ENCODE measurements around the gene DENND5B.

DENND5B gene

GRCh38 chr12:31474751-31475150 is 116.2 kb downstream of the DENND5B start:
- Mint-ChIP-seq H3K9me3 (no peaks in the 10 kb centered on the region), H3K36me3 (ENCODE audit: low read depth) (no peaks in the 10 kb centered on the region), H3K27ac (no peak overlapping the region), H3K4me1 (ENCODE audit: low read depth) (no peaks in the 10 kb centered on the region), H3K4me3 (no peak overlapping the region), H3K27me3 (ENCODE audit: low read depth) (peaks cover 4% of the 10 kb centered on the region)
- DNase-seq (ENCODE audit: low spot score), result no peak

- Mint-ChIP-seq H3K27me3 (ENCODE audit: low read depth) (peaks cover 4% of the 10 kb centered on the region), H3K4me3 (no peak overlapping the region)
Observed at GRCh38 chr12:31471823-31472222, 119.1 kb downstream of the DENND5B start.

GRCh38 chr12:31471051-31471450 is 119.9 kb downstream of the DENND5B start:
- no peaks in the 10 kb centered on the region for H3K36me3 Mint-ChIP-seq (ENCODE audit: low read depth)
- no peaks in the 10 kb centered on the region for H3K9me3 Mint-ChIP-seq
- peaks cover 2% of the 10 kb centered on the region for H3K27me3 Mint-ChIP-seq (ENCODE audit: low read depth)
- H3K4me1 Mint-ChIP-seq (ENCODE audit: low read depth), result no peaks in the 10 kb centered on the region
- H3K4me3 Mint-ChIP-seq, result no peak overlapping the region
- H3K27ac Mint-ChIP-seq, result no peak overlapping the region
- DNase-seq (ENCODE audit: low spot score), result no peak

More at GRCh38 chr12:31471823-31472222, 119.1 kb downstream of the DENND5B start:
- Mint-ChIP-seq H3K9me3 (no peaks in the 10 kb centered on the region), H3K36me3 (ENCODE audit: low read depth) (no peaks in the 10 kb centered on the region), H3K4me1 (ENCODE audit: low read depth) (no peaks in the 10 kb centered on the region), H3K27ac (no peak overlapping the region)
- no peak for DNase-seq (ENCODE audit: low spot score)

- no peaks in the 10 kb centered on the region for H3K9me3 Mint-ChIP-seq
- no peak overlapping the region for H3K4me3 Mint-ChIP-seq
- H3K27ac Mint-ChIP-seq, result no peak overlapping the region
- peaks cover 2% of the 10 kb centered on the region for H3K27me3 Mint-ChIP-seq (ENCODE audit: low read depth)
- no peak for DNase-seq (ENCODE audit: low spot score)
- H3K36me3 Mint-ChIP-seq (ENCODE audit: low read depth), result no peaks in the 10 kb centered on the region
- H3K4me1 Mint-ChIP-seq (ENCODE audit: low read depth), result no peaks in the 10 kb centered on the region
Observed at GRCh38 chr12:31470459-31470858, 120.5 kb downstream of the DENND5B start.

GRCh38 chr12:31466768-31467167 is 124.2 kb downstream of the DENND5B start:
- DNase-seq (ENCODE audit: low spot score), result no peak
- no peaks in the 10 kb centered on the region for H3K4me1 Mint-ChIP-seq (ENCODE audit: low read depth)
- no peak overlapping the region for H3K4me3 Mint-ChIP-seq
- no peaks in the 10 kb centered on the region for H3K9me3 Mint-ChIP-seq
- H3K27me3 Mint-ChIP-seq (ENCODE audit: low read depth), result no peaks in the 10 kb centered on the region
- no peaks in the 10 kb centered on the region for H3K36me3 Mint-ChIP-seq (ENCODE audit: low read depth)
- H3K27ac Mint-ChIP-seq, result no peak overlapping the region

GRCh38 chr12:31465002-31465401 is 125.9 kb downstream of the DENND5B start:
- Mint-ChIP-seq H3K9me3 (no peaks in the 10 kb centered on the region), H3K27me3 (ENCODE audit: low read depth) (peaks cover 2% of the 10 kb centered on the region), H3K4me1 (ENCODE audit: low read depth) (no peaks in the 10 kb centered on the region), H3K36me3 (ENCODE audit: low read depth) (no peaks in the 10 kb centered on the region), H3K27ac (no peak overlapping the region), H3K4me3 (no peak overlapping the region)
- DNase-seq (ENCODE audit: low spot score), result no peak

GRCh38 chr12:31460024-31460423 is 130.9 kb downstream of the DENND5B start:
- Mint-ChIP-seq H3K27me3 (ENCODE audit: low read depth) (peaks cover 2% of the 10 kb centered on the region), H3K9me3 (no peaks in the 10 kb centered on the region), H3K4me3 (no peak overlapping the region), H3K36me3 (ENCODE audit: low read depth) (no peaks in the 10 kb centered on the region), H3K4me1 (ENCODE audit: low read depth) (no peaks in the 10 kb centered on the region), H3K27ac (no peak overlapping the region)
- DNase-seq (ENCODE audit: low spot score), result no peak

- no peaks in the 10 kb centered on the region for H3K4me1 Mint-ChIP-seq (ENCODE audit: low read depth)
- H3K27me3 Mint-ChIP-seq (ENCODE audit: low read depth), result peaks cover 2% of the 10 kb centered on the region
- no peaks in the 10 kb centered on the region for H3K36me3 Mint-ChIP-seq (ENCODE audit: low read depth)
- DNase-seq (ENCODE audit: low spot score), result no peak
- no peaks in the 10 kb centered on the region for H3K9me3 Mint-ChIP-seq
- H3K27ac Mint-ChIP-seq, result no peak overlapping the region
- H3K4me3 Mint-ChIP-seq, result no peak overlapping the region
Observed at GRCh38 chr12:31456562-31456961, 134.4 kb downstream of the DENND5B start.

GRCh38 chr12:31444736-31445135 is 146.2 kb downstream of the DENND5B start:
- Mint-ChIP-seq H3K9me3 (no peaks in the 10 kb centered on the region), H3K4me3 (no peak overlapping the region), H3K36me3 (ENCODE audit: low read depth) (no peaks in the 10 kb centered on the region), H3K27ac (no peak overlapping the region), H3K27me3 (ENCODE audit: low read depth) (no peaks in the 10 kb centered on the region), H3K4me1 (ENCODE audit: low read depth) (no peaks in the 10 kb centered on the region)
- no peak for DNase-seq (ENCODE audit: low spot score)

- Mint-ChIP-seq H3K36me3 (ENCODE audit: low read depth) (no peaks in the 10 kb centered on the region), H3K9me3 (no peaks in the 10 kb centered on the region), H3K4me1 (ENCODE audit: low read depth) (no peaks in the 10 kb centered on the region), H3K27ac (no peak overlapping the region), H3K27me3 (ENCODE audit: low read depth) (no peaks in the 10 kb centered on the region), H3K4me3 (no peak overlapping the region)
- DNase-seq (ENCODE audit: low spot score), result no peak
Observed at GRCh38 chr12:31440586-31440985, 150.3 kb downstream of the DENND5B start.

GRCh38 chr12:31440134-31440533 is 150.8 kb downstream of the DENND5B start:
- Mint-ChIP-seq H3K4me1 (ENCODE audit: low read depth) (no peaks in the 10 kb centered on the region), H3K27ac (no peak overlapping the region), H3K36me3 (ENCODE audit: low read depth) (no peaks in the 10 kb centered on the region), H3K4me3 (no peak overlapping the region), H3K9me3 (no peaks in the 10 kb centered on the region), H3K27me3 (ENCODE audit: low read depth) (no peaks in the 10 kb centered on the region)
- DNase-seq (ENCODE audit: low spot score), result no peak

GRCh38 chr12:31431721-31432240 is 159.2 kb downstream of the DENND5B start:
- H3K36me3 Mint-ChIP-seq (ENCODE audit: low read depth), result no peaks in the 10 kb centered on the region
- no peaks in the 10 kb centered on the region for H3K9me3 Mint-ChIP-seq
- H3K27me3 Mint-ChIP-seq (ENCODE audit: low read depth), result peaks cover 5% of the 10 kb centered on the region
- H3K27ac Mint-ChIP-seq, result no peak overlapping the region
- no peak for DNase-seq (ENCODE audit: low spot score)
- H3K4me1 Mint-ChIP-seq (ENCODE audit: low read depth), result no peaks in the 10 kb centered on the region
- H3K4me3 Mint-ChIP-seq, result no peak overlapping the region

GRCh38 chr12:31423405-31423804 is 167.5 kb downstream of the DENND5B start:
- no peak overlapping the region for H3K4me3 Mint-ChIP-seq
- H3K27ac Mint-ChIP-seq, result no peak overlapping the region
- H3K9me3 Mint-ChIP-seq, result no peaks in the 10 kb centered on the region
- no peaks in the 10 kb centered on the region for H3K27me3 Mint-ChIP-seq (ENCODE audit: low read depth)
- no peaks in the 10 kb centered on the region for H3K4me1 Mint-ChIP-seq (ENCODE audit: low read depth)
- no peak for DNase-seq (ENCODE audit: low spot score)
- no peaks in the 10 kb centered on the region for H3K36me3 Mint-ChIP-seq (ENCODE audit: low read depth)

- H3K9me3 Mint-ChIP-seq, result no peaks in the 10 kb centered on the region
- H3K4me3 Mint-ChIP-seq, result no peak overlapping the region
- no peaks in the 10 kb centered on the region for H3K27me3 Mint-ChIP-seq (ENCODE audit: low read depth)
- DNase-seq (ENCODE audit: low spot score), result no peak
- no peak overlapping the region for H3K27ac Mint-ChIP-seq
- H3K4me1 Mint-ChIP-seq (ENCODE audit: low read depth), result no peaks in the 10 kb centered on the region
- H3K36me3 Mint-ChIP-seq (ENCODE audit: low read depth), result no peaks in the 10 kb centered on the region
Observed at GRCh38 chr12:31412292-31412801, 178.6 kb downstream of the DENND5B start.

- Mint-ChIP-seq H3K27ac (no peak overlapping the region), H3K36me3 (ENCODE audit: low read depth) (no peaks in the 10 kb centered on the region), H3K27me3 (ENCODE audit: low read depth) (no peaks in the 10 kb centered on the region), H3K4me1 (ENCODE audit: low read depth) (peaks cover 2% of the 10 kb centered on the region), H3K9me3 (no peaks in the 10 kb centered on the region), H3K4me3 (no peak overlapping the region)
- no peak for DNase-seq (ENCODE audit: low spot score)
Observed at GRCh38 chr12:31408763-31409162, 182.2 kb downstream of the DENND5B start.
